SIG-M5 treated with dmso at 0.1 percent for 504 hours (cell line): Measurements from ENCODE around the gene TMEM266.

Experiments used
- DNase-seq: peaks from one replicate; lab custom pipeline; 2025; ENCODE audit not compliant: unreplicated experiment; lab: John Stamatoyannopoulos, UW

TMEM266 gene

DNA sequence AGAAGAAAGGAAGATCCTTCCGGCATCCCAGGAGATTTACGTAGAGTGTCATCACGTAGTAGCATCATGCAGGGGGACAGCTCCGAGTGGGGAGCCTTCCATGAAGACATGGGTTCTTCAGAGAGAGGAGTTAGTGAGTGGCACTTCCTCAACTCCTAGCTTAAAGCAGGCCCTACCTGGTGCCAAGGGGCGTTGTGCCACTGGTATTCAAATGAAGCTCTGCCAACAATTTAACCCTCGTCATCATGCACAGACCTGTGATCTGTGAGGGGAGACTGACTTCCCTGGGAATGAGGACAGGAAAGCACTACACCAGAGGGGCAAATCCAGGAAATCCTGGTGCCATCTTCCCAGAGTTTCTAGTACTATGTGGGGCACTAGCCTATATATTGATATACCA, 59.0 kb downstream of the TMEM266 start:
- no peak for DNase-seq

DNA sequence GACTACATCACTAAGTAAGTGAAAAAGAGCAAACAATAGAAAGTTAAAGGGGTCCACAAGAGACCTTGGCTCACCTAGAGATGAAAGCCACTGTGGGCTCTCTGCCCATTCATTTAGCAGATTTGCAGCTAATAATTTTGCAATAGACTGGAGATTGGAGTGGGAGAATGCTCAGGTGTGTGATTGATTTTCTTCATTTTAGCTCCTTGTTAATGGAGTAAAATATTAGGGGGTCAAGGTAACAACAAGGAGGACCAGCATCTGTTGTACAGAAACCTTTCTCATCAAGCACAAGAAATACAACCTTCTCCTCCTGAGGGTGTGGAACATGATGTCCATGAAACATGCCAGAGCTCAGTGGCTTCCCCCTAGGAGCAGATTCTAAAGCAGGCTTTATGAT, 63.2 kb downstream of the TMEM266 start:
- no peak for DNase-seq

- no peak for DNase-seq
Measured at GRCh38 chr15:76127169-76127568, 67.4 kb downstream of the TMEM266 start.

DNA sequence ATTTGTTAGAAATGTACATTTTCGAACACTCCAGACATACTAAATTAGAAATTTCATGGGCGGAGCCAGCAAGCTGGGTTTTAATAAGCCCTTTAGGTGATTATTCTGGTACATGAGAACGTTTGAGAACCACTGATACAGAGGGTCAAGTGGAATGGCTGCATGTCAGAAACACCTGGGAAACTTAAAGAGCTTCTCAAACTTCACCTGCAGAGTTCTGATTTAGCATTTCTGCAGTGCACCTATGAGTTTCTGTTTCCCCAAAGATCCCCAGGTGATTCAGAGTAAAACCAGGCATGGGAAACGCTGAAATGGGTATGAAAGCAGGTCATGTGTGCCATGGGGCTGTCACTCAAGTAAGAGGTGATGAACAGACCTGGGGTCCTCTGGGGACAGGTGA, 68.1 kb downstream of the TMEM266 start:
- no peak for DNase-seq

DNA sequence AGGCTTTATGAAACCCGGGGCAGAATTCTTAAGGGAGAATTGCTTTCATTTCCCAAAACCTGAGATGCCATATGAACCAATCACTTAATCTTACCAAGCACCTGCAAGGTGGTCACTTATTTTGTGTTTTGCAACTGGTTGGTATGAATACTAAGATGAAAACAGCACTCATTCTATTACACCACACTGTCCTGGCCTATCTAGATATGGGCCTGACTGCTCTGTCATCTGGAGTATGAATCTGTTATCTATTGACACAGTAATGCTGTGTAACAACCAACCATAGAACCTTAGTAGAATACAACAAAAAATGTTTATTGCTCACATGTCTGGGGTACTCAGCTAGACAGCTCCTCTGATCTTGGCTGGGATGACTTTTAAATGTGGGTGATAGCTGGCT, 74.8 kb downstream of the TMEM266 start:
- DNase-seq, result no peak

GRCh38 chr15:76135516-76135915, 75.7 kb downstream of the TMEM266 start:
- DNase-seq, result no peak

DNA sequence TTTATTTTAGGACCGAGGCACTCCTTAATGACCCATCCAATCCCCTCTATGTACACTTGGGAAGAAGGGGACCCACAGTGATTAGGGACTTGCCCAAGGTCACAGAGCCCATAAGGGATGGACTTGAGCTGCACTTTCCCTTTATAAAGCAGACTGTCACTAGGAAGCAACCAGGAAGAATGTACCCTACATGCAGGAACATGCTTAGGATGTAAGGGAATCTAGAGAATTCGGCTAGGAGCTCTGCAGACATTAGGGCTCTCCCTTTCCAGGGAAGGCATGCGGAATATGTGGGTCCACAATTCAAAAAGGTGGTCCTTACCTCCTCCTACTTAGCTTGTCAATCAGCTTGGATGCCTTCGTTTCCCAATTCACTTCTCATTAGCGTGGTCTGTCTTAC, 78.7 kb downstream of the TMEM266 start:
- no peak for DNase-seq

- DNase-seq, result peak; percentile 65
Measured at GRCh38 chr15:76139368-76140073, 79.7 kb downstream of the TMEM266 start.

DNA sequence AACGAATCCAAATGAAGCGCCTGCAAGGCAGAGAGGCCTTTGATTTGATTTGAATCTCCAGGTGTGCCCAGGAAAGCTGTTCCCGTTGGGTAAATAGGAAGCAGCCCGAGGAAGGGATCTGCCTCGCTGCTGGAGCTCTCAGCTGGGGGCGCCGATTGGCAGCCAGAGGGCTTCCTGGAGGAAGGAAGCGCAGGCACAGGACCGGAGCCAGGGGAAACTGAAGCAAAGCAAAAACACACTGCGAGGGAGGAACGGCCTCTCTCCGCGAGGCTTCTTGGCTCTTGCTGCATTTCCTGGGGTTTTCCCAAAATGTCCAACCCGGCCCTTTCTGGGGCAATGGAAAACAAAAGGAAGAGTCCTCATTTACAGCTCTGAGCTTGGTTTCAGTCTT, 80.3 kb downstream of the TMEM266 start:
- DNase-seq, result no peak

GRCh38 chr15:76146812-76147211, 87.0 kb downstream of the TMEM266 start:
- no peak for DNase-seq

DNA sequence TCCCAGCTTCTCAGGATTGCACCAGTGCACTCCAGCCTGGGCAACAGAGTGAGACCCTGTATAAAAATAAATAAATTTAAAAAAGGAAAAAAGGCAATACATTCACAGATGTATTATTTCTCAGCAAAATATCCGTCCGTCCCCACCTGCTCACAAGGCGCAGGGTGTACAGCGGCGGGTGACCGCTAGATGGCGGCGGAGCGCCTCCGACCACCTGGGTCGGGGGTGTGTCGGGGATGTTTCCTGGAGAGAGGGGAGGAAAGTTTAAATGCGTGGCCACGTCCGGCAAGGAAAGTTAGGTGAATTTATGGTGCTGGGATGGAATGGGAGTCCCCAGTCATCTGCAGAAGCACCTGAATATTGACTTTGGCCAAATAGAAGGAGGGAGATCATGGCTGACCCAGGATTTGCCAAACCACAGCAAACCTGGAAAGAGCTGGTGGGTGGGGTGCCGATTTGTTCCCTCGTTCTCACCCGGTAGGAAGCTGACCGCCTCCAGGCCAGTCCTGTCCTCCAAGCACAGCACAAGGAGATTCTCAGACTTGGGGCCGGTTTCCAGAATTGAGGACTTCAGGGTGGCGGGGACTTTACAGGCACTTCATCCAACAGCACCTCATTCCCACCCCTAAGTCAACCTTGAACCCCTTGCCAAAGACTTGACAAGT, 88.3 kb downstream of the TMEM266 start:
- peak; percentile 7 for DNase-seq

DNA sequence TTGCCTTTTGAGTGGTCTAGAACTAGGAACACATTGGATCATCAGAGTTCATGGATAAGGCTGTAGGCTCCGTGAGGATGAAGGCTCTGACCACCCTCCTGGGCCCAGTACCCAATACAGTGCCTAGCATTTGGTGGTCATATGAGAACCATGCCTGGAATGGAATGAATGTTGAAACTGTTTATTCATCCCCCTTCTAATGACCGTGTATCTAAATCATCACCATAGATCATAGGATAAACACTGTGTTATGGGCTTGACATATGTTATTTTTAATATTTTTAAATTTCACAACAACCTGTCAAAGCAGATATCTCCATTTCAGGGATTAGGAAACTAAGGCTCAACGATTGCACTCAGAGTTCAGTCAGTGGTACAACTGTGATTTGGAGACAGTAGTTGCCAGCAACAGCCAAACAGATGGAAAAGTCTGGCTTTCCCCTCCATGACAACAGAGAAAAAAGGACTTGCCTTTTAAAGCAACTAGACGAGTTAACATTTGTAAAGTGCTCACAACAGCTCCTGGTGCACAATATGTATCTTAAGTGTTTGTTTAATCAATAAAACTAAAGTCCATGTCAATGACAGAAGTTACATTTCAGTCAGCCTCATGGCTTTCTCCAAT, 89.6 kb downstream of the TMEM266 start:
- DNase-seq, result no peak

DNA sequence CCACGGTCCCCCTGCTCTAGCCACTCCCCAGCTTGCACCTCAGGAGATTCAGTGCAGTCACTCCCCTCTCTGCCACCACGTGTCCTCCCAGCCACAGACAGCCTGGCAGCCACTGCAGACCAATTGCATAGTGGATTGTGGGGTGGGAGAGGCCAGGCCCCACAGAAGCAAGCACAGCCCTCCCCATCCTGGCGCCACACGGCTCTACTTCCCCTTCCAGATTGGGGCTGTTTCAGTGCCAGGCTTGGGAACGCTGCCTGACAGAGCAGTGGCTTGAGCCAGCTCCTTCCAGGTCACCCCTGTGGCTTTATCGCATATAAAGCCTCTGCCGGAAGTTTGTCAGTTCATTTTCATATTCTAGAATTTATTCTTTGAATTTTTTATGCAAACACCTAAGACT, 90.7 kb downstream of the TMEM266 start:
- peak; percentile 64 for DNase-seq

- peak; percentile 74 for DNase-seq
Measured at GRCh38 chr15:76150971-76151598, 91.3 kb downstream of the TMEM266 start.

GRCh38 chr15:76151599-76151974, 91.8 kb downstream of the TMEM266 start:
- no peak for DNase-seq

DNA sequence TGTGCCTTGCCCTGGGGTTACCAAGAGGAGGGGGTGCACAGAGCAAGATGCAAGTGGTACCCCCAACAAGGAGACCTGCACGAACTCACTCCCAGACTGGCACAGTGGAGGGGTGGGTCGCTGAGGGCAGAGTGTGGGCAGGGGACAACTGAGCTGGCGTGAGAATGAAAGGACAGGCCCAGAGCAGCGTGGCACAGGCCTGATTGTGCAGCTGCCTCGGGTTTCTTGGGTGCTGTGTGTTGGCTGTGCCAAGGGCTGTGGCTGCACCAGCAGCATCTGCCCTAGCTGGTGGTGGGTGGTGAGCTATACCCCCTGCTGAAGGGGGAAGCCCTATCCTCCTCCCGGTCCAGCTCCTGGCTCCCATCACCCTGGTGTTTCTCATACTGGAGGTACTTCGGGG, 92.4 kb downstream of the TMEM266 start:
- DNase-seq, result no peak

DNA sequence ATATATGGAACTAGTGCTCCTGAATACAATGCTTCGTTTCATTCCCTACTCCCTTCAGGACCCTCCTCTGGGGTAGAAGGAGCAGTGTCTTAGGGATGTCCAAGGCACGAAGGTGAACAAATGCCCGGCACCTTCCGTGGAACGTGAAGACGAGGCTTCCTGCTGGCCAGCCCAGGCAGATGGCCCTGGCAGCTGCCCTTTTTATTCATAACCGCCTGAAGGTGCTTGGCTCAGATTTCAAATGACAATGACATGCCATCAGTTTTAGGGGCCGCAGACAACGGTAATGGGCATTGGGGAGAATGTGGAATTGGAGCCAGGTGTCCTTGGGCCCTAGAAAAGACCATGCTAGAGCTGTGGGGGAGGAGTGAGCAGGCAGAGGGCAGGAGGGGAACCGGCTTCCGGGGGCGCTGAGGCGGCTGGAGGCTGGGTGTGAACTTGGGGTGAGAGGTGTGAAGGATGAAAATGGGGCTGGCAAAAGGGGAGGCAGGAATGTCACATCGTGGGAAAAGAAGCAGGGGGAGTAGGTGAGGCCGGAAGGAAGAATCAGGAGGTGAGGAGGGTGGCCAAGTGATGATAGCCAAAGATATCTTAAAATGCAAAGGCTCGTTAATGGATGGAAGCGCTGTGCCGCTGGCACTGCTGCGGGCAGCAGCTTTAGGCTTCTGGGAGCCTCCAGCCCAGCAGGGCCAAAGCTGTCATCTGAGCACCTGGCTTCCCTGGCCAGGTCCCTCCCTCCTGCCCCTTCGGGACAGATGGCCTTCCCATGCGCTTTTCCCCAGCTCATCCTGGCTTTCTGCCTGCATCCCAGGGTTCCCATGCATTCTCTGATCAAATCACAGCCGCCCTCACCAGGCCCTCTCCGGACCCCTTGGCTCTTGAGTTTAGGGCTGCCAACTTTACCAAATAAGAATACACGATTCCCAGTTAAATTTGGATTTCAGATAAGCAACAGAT, 93.7 kb downstream of the TMEM266 start:
- DNase-seq, result no peak

DNA sequence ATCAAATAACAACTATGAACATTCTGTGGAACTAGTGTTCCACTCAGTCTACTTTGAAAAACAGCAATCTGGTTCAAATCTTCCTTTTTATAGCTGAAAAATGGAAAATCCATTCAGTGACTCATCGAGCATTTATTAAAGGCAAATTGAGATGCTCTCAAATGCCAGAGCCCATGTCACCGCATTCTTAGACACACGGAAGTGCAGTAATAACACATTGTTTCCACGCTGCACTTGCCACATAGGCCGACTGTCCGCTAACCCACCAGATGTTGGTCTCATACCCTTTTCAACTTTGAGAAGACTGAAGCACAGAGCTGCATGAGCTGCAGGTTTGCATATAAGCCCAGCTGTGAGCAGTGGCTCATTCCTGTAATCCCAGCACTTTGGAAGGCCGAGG, 95.9 kb downstream of the TMEM266 start:
- DNase-seq, result no peak

- DNase-seq, result no peak
Measured at GRCh38 chr15:76158226-76158625, 98.4 kb downstream of the TMEM266 start.

- DNase-seq, result no peak
Measured at GRCh38 chr15:76158815-76159214, 99.0 kb downstream of the TMEM266 start.

- DNase-seq, result no peak
Measured at GRCh38 chr15:76159282-76159681, 99.5 kb downstream of the TMEM266 start.
